Spleen (tissue), 11 donors: Measurements from ENCODE around the gene NMNAT2. TPM values are rescaled to one million over a fixed set of nuclear protein-coding genes. Genes with fewer than 3 reads are reported as not detected.

Source experiments
- DNase-seq: peaks from one replicate; pipeline ENCODE4 v3.0.0-alpha.2; 2020
- H3K27ac ChIP-seq, 8 donors: fragments of 200-600 bp; sonication (generic) in 7 of 8; 1 replicate in 4 of 8; 2 replicates in 4 of 8; pipeline versions ENCODE4 v1.5.0 to v1.8.0; 2016 to 2021; ENCODE audit warnings: inconsistent platforms in 4 of 8, mild to moderate bottlenecking in 4 of 8, moderate library complexity in 1 of 8
- H3K27me3 ChIP-seq, 7 donors: fragments of 200-600 bp; sonication (generic) in 6 of 7; replicated peaks in 1 of 7; 1 replicate in 4 of 7; 2 replicates in 3 of 7; pipeline versions ENCODE4 v1.5.0 to v1.8.0; 2016 to 2021; ENCODE audit warnings: inconsistent platforms in 3 of 7, mild to moderate bottlenecking in 1 of 7
- H3K36me3 ChIP-seq, 6 donors: fragments of 200-600 bp; sonication (generic) in 5 of 6; 1 replicate in 4 of 6; 2 replicates in 2 of 6; pipeline versions ENCODE4 v1.5.0 to v1.8.0; 2016 to 2021; ENCODE audit warnings: inconsistent platforms in 2 of 6
- H3K4me1 ChIP-seq, 6 donors: fragments of 200-600 bp; sonication (generic) in 5 of 6; 1 replicate in 3 of 6; 2 replicates in 3 of 6; pipeline versions ENCODE4 v1.5.0 to v1.8.0; 2016 to 2021; ENCODE audit warnings: inconsistent platforms in 3 of 6
- H3K4me3 ChIP-seq, 8 donors: fragments of 200-600 bp; sonication (generic) in 7 of 8; 1 replicate in 4 of 8; 2 replicates in 4 of 8; pipeline versions ENCODE4 v1.5.0 to v1.8.0; 2016 to 2021; ENCODE audit warnings: inconsistent platforms in 4 of 8, mild to moderate bottlenecking in 4 of 8, moderate library complexity in 2 of 8
- H3K9me3 ChIP-seq, 8 donors: fragments of 200-600 bp; sonication (generic) in 7 of 8; 1 replicate in 4 of 8; 2 replicates in 4 of 8; pipeline versions ENCODE4 v1.5.0 to v1.8.0; 2016 to 2021; ENCODE audit warnings: inconsistent platforms in 4 of 8
- CTCF ChIP-seq, 11 experiments: fragments of 200-600 bp in 7 of 11; fragments of 450-650 bp in 4 of 11; sonication (generic) in 4 of 11; IDR thresholded peaks in 8 of 11; conservative IDR thresholded peaks in 3 of 11; 1 replicate in 7 of 11; 2 replicates in 4 of 11; pipeline versions ENCODE4 v1.4.0 to v1.8.0; 2016 to 2021; ENCODE audit warnings: antibody characterized with exemption in 11 of 11, inconsistent platforms in 4 of 11, mild to moderate bottlenecking in 1 of 11
- POLR2A ChIP-seq, 3 donors: fragments of 450-650 bp; IDR thresholded peaks; one replicate each; pipeline ENCODE4 v1.5.1; 2017; ENCODE audit warnings: antibody characterized with exemption in 3 of 3, mild to moderate bottlenecking in 1 of 3
- POLR2AphosphoS5 ChIP-seq, 3 donors: sonication (generic); formaldehyde crosslinking; IDR thresholded peaks; one replicate each; pipeline ENCODE4 v1.5.1; 2017; ENCODE audit warnings: antibody characterized with exemption in 3 of 3
- WGBS, 5 donors: extraction: QIAGEN DNeasy Blood & Tissue Kit in 3 of 5; methylation state at CpG; one replicate each; pipeline versions ENCODE4 v1.1.5 to v1.1.7; 2013 to 2018; 5-methylcytosine and 5-hydroxymethylcytosine counted together
- intact Hi-C: fragments of 100-400 bp; cut with DNase I; formaldehyde crosslinking; loops from one replicate; pipeline ENCODE4 v1.15.0; 2023; ENCODE audit warnings: low total_unique reads
- polyA plus RNA-seq, 3 donors: library from polyadenylated mRNA; stranded (reverse); fragments of 200-250 nt; gene quantifications; one replicate each; pipeline ENCODE4 v1.2.1, GENCODE V29; 2013
- total RNA-seq, 7 donors: library from RNA; depleted of rRNA in 3 of 7; stranded (reverse); fragments of >200 nt in 3 of 7; fragmentation: NEBNext Ultra II Directional in 4 of 7; extraction: Animal tissue kit (Norgen Biotek cat#: 25700) in 4 of 7; gene quantifications; one replicate each; pipeline versions ENCODE4 v1.1.0 to v1.2.1, GENCODE V29; 2016 to 2021
- donor health status: healthy with polysubstance abuse.
- donor health status: DM: no; HTN: no; CAD: no; lungs with moderate emphysema.
- donor health status: DM: no; HTN: no; CAD: no.
- donor health status: Bipolar disorder and iron deficiency.
- donor health status: healthy.
- donor health status: DM: no; HTN: no; CAD: no.
- donor health status: DM: yes; HTN: yes; CAD: no.

NMNAT2 gene
- total and polyA plus RNA-seq, 10 donors = 0.05 to 1.7 (median 0.17) TPM

- Histone ChIP-seq H3K4me3 (no peak overlapping the region), H3K9me3 (no peaks in the 10 kb centered on the region), H3K36me3 (no peaks in the 10 kb centered on the region), H3K4me1 (peaks cover 0 to 11% (median 0%) of the 10 kb centered on the region in 6 donors), H3K27ac (no peak overlapping the region), H3K27me3 (peaks cover 0 to 25% (median 0%) of the 10 kb centered on the region in 7 donors)
- intact Hi-C loops = no loop called here
- DNase-seq = no peak
- TF ChIP-seq POLR2AphosphoS5 (IDR thresholded peaks at IDR 0.05) = no peak
- no peak for TF ChIP-seq POLR2A (IDR thresholded peaks at IDR 0.05)
- TF ChIP-seq CTCF (IDR thresholded peaks at IDR 0.05 in 8 of 11, conservative IDR thresholded peaks at IDR 0.05 in 3 of 11) = no peak
- WGBS, 5 donors = 78 to 94% (median 84%) methylated on average over 3 of the region's 3 CpGs
Observed at GRCh38 chr1:183199304-183199703, 218.9 kb downstream of the NMNAT2 start.

DNA sequence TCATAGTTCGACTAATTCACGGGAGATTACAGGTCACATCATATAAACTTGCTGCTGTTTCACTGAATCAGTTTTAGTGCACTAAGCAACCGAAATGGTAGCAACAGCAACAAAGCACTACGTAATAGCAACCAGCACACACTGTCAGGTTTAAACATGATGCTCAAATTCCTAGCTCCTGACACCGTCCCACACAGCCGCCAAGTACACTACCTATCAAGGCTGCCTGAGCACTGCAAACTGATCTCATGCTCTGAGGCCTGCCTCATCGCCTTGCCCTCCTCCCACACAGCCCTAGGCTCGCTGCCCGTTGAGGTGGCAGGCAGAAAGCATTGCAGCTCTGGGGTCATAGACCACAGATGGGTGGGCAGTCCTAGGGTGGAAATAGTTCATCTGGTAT, 219.7 kb downstream of the NMNAT2 start:
- Histone ChIP-seq H3K27ac (no peak overlapping the region), H3K4me3 (no peak overlapping the region), H3K36me3 (no peaks in the 10 kb centered on the region), H3K9me3 (no peaks in the 10 kb centered on the region), H3K4me1 (peaks cover 0 to 11% (median 0%) of the 10 kb centered on the region in 6 donors), H3K27me3 (peaks cover 0 to 19% (median 0%) of the 10 kb centered on the region in 7 donors)
- intact Hi-C loops = no loop called here
- 84 to 92% (median 89%) methylated on average over 9 of the region's 9 CpGs for WGBS, 5 donors
- DNase-seq = no peak
- no peak for TF ChIP-seq POLR2AphosphoS5 (IDR thresholded peaks at IDR 0.05)
- TF ChIP-seq CTCF (IDR thresholded peaks at IDR 0.05 in 8 of 11, conservative IDR thresholded peaks at IDR 0.05 in 3 of 11) = no peak
- TF ChIP-seq POLR2A (IDR thresholded peaks at IDR 0.05) = no peak

Other genes starting within 250 kb of the NMNAT2 start
- 1 to 10 TPM in 2 of 7 donors, under 1 TPM in 4, not detected in 1; 0.13 to 1.4 (median 0.50) TPM for gene LAMC2, start 232.1 kb downstream of the NMNAT2 start, total RNA-seq
- gene LAMC2, start 232.1 kb downstream of the NMNAT2 start, polyA plus RNA-seq = under 1 TPM; 0.67 to 0.82 (median 0.77) TPM
- gene SMG7, start 54.1 kb upstream of the NMNAT2 start, total RNA-seq = 100 to 1,000 TPM in 1 of 7 donors, 10 to 100 TPM in 6; 51.7 to 116 (median 68.8) TPM
- gene SMG7, start 54.1 kb upstream of the NMNAT2 start, polyA plus RNA-seq = 10 to 100 TPM; 14.1 to 18.3 (median 14.6) TPM
- 100 to 1,000 TPM in 5 of 7 donors, 10 to 100 TPM in 2; 62.2 to 232 (median 114) TPM for gene NCF2, start 172.1 kb upstream of the NMNAT2 start, total RNA-seq
- gene NCF2, start 172.1 kb upstream of the NMNAT2 start, polyA plus RNA-seq = 10 to 100 TPM; 14.9 to 34.7 (median 20.5) TPM
- gene ARPC5, start 217.4 kb upstream of the NMNAT2 start, total RNA-seq = 100 to 1,000 TPM; 141 to 221 (median 171) TPM
- gene ARPC5, start 217.4 kb upstream of the NMNAT2 start, polyA plus RNA-seq = 100 to 1,000 TPM; 122 to 208 (median 190) TPM
- gene APOBEC4, start 234.9 kb upstream of the NMNAT2 start, total RNA-seq = not detected
- gene APOBEC4, start 234.9 kb upstream of the NMNAT2 start, polyA plus RNA-seq = not detected